Smooth muscle cell (in vitro differentiated cells): Measurements from ENCODE around the gene ECSIT. TPM values are rescaled to one million over a fixed set of nuclear protein-coding genes. Genes with fewer than 3 reads are reported as not detected.

Experiments used
- DNase-seq: peaks from one replicate; lab custom pipeline; 2025; ENCODE audit not compliant: unreplicated experiment; lab: John Stamatoyannopoulos, UW
- H2AFZ ChIP-seq: fragments of 200-600 bp; sonication (generic); 2 replicates; pipeline ENCODE4 v1.6.0; 2016; ENCODE audit warnings: antibody characterized with exemption, low read depth, mild to moderate bottlenecking
- H3F3A ChIP-seq: fragments of 200-600 bp; sonication (generic); 2 replicates; pipeline ENCODE4 v1.6.0; 2017; ENCODE audit warnings: antibody characterized with exemption, low read depth
- H3K27ac ChIP-seq: fragments of 200-600 bp; sonication (generic); 2 replicates; pipeline ENCODE4 v1.5.1; 2016; ENCODE audit warnings: low read depth, mild to moderate bottlenecking
- H3K27me3 ChIP-seq: fragments of 200-600 bp; sonication (generic); 2 replicates; pipeline ENCODE4 v1.6.1; 2016; ENCODE audit warnings: low read depth, mild to moderate bottlenecking
- H3K36me3 ChIP-seq: fragments of 200-600 bp; sonication (generic); 2 replicates; pipeline ENCODE4 v1.5.1; 2016; ENCODE audit warnings: low read depth
- H3K4me1 ChIP-seq: fragments of 200-600 bp; sonication (generic); 2 replicates; pipeline ENCODE4 v1.5.1; 2016; ENCODE audit warnings: low read depth
- H3K4me2 ChIP-seq: fragments of 200-600 bp; sonication (generic); 2 replicates; pipeline ENCODE4 v1.6.0; 2016; ENCODE audit warnings: mild to moderate bottlenecking
- H3K4me3 ChIP-seq: fragments of 200-600 bp; sonication (generic); 2 replicates; pipeline ENCODE4 v1.5.1; 2016; ENCODE audit warnings: mild to moderate bottlenecking
- H3K79me2 ChIP-seq: fragments of 200-600 bp; sonication (generic); 2 replicates; pipeline ENCODE4 v1.6.0; 2016; ENCODE audit warnings: low read depth, mild to moderate bottlenecking
- H3K9ac ChIP-seq: fragments of 200-600 bp; sonication (generic); 2 replicates; pipeline ENCODE4 v1.6.0; 2016; ENCODE audit warnings: low read depth
- H3K9me3 ChIP-seq: fragments of 200-600 bp; sonication (generic); replicated peaks from 2 replicates; pipeline ENCODE4 v1.5.1; 2016; ENCODE audit warnings: low read depth
- H4K20me1 ChIP-seq: fragments of 200-600 bp; sonication (generic); 2 replicates; pipeline ENCODE4 v1.6.0; 2016; ENCODE audit warnings: low read depth
- CTCF ChIP-seq: fragments of 200-600 bp; sonication (generic); IDR thresholded peaks from 2 replicates; pipeline ENCODE4 v1.5.1; 2017; ENCODE audit warnings: borderline replicate concordance, mild to moderate bottlenecking, antibody characterized with exemption; ENCODE audit not compliant: insufficient read depth, poor library complexity, severe bottlenecking
- WGBS: methylation state at CpG from one replicate; pipeline ENCODE4 v1.1.7; 2016; ENCODE audit warnings: low lambda C conversion rate; 5-methylcytosine and 5-hydroxymethylcytosine counted together
- polyA plus RNA-seq: library from polyadenylated mRNA; unstranded; fragments of >200 nt; fragmentation: Nextera tagmentation; extraction: Ambion mirVana; gene quantifications from 2 replicates; pipeline ENCODE4 v1.2.1, GENCODE V29; 2016
- total RNA-seq: library from RNA; depleted of rRNA; stranded (reverse); fragments of >200 nt; gene quantifications from 2 replicates; pipeline ENCODE4 v1.2.3, GENCODE V29; 2014

The ECSIT gene
- total and polyA plus RNA-seq, 2 experiments from 2014 or later = 21.1 to 32.1 TPM

DNA sequence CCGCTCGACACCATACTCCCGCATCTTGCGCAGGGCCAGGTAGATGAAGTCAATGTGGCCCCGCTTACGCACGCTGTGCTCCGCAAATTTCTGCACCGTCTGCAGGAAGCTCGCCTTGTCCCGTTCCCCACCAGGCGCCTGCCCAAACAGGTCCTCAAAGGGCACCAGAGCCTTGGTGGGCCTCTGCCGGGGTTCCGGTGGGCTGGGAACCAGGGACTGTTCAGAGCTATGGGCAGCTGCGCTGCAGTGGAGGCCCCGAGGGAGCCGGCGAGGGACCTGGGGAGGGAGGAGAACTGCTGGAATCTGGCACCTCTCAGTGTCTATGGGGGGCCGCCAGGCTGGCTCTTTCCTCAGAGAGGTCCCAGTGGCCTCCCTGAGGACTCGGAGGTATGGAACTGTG is 15.0 kb downstream of the ECSIT start:
- H4K20me1 ChIP-seq = no peaks in the 10 kb centered on the region
- H2AFZ ChIP-seq = no peak overlapping the region
- H3K9ac ChIP-seq = no peak overlapping the region
- H3K4me1 ChIP-seq = no peaks in the 10 kb centered on the region
- no peaks in the 10 kb centered on the region for H3K36me3 ChIP-seq
- 94% methylated on average over 20 of the region's 20 CpGs for WGBS
- DNase-seq = no peak
- H3K27ac ChIP-seq = no peak overlapping the region
- no peak for TF ChIP-seq CTCF
- no peaks in the 10 kb centered on the region for H3K9me3 ChIP-seq
- no peaks in the 10 kb centered on the region for H3K79me2 ChIP-seq
- no peak overlapping the region for H3K4me2 ChIP-seq
- H3K27me3 ChIP-seq = no peaks in the 10 kb centered on the region
- no peaks in the 10 kb centered on the region for H3F3A ChIP-seq
- H3K4me3 ChIP-seq = no peak overlapping the region

DNA sequence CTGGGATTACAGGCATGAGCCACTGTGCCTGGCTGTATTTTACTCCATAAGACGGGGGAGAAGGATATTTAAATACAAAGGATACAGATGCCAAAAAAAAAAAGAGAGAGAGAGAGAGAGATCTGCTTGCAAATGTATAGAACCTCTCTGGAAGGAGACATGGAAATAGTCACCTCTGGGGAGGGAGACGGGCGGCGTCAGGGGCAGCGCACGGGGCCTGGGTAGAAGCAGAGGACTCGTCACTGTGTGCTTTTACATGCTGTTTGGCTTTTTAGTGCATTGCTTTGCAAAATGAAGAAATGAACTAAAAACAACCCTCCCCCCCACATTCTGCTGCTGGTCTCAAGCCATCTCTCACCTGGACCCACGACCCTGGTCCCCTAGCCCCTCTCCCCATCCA is 18.5 kb downstream of the ECSIT start:
- Histone ChIP-seq H3K4me2 (no peak overlapping the region), H3K4me1 (peaks cover 6% of the 10 kb centered on the region), H3K27me3 (no peaks in the 10 kb centered on the region), H3K36me3 (no peaks in the 10 kb centered on the region), H4K20me1 (no peaks in the 10 kb centered on the region), H3K4me3 (no peak overlapping the region), H3K79me2 (no peaks in the 10 kb centered on the region), H3K27ac (no peak overlapping the region), H3F3A (no peaks in the 10 kb centered on the region), H3K9ac (no peak overlapping the region), H2AFZ (no peak overlapping the region), H3K9me3 (no peaks in the 10 kb centered on the region)
- no peak for TF ChIP-seq CTCF
- WGBS = 95% methylated on average over 8 of the region's 8 CpGs
- no peak for DNase-seq

DNA sequence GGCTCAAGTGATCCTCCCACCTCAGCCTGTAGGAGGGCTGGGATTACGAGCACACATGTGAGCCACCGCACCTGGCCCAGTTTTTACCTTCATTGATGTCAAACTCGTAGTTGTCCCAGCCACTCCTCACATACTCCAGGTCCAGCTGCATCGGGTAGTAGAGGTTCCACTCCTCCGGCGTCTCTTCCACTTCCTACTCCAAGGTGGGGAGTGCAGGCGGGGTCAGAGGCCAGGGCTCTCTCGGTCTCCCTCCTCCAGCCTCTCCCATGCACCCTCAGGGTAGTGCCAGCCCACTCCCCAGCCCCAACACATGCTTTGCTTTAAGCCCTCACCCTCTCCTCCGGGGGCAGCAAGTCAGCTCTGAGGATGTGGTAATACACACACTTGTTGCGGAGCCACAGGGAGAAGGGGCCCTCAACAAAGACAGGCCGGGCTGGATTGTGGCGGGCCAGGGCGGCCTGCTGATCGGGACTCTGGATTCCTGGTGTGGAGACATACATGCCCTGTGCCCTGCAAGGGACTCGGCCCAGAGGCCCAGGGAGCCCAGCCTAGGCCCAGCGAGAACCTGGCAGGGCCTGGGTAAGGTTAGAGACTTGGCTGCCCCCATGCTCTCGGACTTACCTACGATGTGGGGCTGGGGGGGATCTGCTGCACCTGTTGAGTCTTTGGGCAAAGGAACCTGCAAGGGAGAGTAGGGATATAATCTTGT is 21.4 kb downstream of the ECSIT start:
- Histone ChIP-seq H3F3A (no peaks in the 10 kb centered on the region), H3K4me1 (peaks cover 6% of the 10 kb centered on the region), H3K27me3 (no peaks in the 10 kb centered on the region), H3K4me3 (no peak overlapping the region), H3K79me2 (no peaks in the 10 kb centered on the region), H3K9ac (no peak overlapping the region), H3K9me3 (no peaks in the 10 kb centered on the region), H3K4me2 (no peak overlapping the region), H3K36me3 (no peaks in the 10 kb centered on the region), H4K20me1 (no peaks in the 10 kb centered on the region), H2AFZ (no peak overlapping the region), H3K27ac (no peak overlapping the region)
- TF ChIP-seq CTCF = no peak
- WGBS = 92% methylated on average over 18 of the region's 18 CpGs
- no peak for DNase-seq

DNA sequence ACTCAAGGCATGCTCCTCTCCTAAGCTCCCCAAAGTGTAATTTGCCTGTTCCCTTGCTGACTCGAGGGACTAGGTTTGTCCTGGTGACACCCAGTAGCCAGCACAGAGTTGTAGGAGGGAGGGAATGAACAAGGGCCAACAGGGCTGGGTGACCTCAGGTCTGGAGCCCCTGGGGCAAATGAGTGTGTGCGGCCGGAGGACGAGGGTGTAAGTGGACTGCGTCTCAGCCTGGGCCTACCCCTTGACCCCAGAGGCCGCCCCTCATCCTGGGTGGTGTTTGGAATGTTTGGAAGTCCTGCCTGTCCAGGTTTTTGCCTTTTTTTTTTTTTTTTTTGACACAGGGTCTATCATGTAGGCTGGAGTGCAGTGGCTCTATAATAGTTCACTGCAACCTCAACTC is 22.0 kb downstream of the ECSIT start:
- no peak overlapping the region for H3K4me3 ChIP-seq
- no peaks in the 10 kb centered on the region for H3F3A ChIP-seq
- H3K36me3 ChIP-seq = no peaks in the 10 kb centered on the region
- no peaks in the 10 kb centered on the region for H4K20me1 ChIP-seq
- no peak overlapping the region for H2AFZ ChIP-seq
- H3K79me2 ChIP-seq = no peaks in the 10 kb centered on the region
- DNase-seq = no peak
- no peak overlapping the region for H3K9ac ChIP-seq
- no peak overlapping the region for H3K4me2 ChIP-seq
- 96% methylated on average over 6 of the region's 6 CpGs for WGBS
- no peak overlapping the region for H3K27ac ChIP-seq
- no peaks in the 10 kb centered on the region for H3K9me3 ChIP-seq
- no peaks in the 10 kb centered on the region for H3K27me3 ChIP-seq
- peaks cover 6% of the 10 kb centered on the region for H3K4me1 ChIP-seq
- TF ChIP-seq CTCF = no peak
